H1 (cell line): Measurements from ENCODE around the gene TENT4A. TPM values are rescaled to one million over a fixed set of nuclear protein-coding genes. Genes with fewer than 3 reads are reported as not detected.

Experiments used
- ASH2L ChIP-seq: fragments of 200-600, 300-600 bp; sonication (generic); IDR thresholded peaks from one replicate; pipeline ENCODE4 v1.7.1; 2017; ENCODE audit warnings: low read length
- CHD7 ChIP-seq: fragments of 300-600 bp; sonication (generic); IDR thresholded peaks from 2 replicates; pipeline ENCODE4 v1.7.1; 2012; ENCODE audit warnings: low read length, moderate library complexity, mild to moderate bottlenecking, inconsistent platforms; ENCODE audit not compliant: insufficient replicate concordance
- CTBP2 ChIP-seq: IDR thresholded peaks from 2 replicates; pipeline ENCODE4 v1.7.0; 2011; ENCODE audit warnings: borderline replicate concordance, mild to moderate bottlenecking, moderate library complexity, mixed read lengths, low read length; ENCODE audit not compliant: insufficient read depth, insufficient read length
- HDAC2 ChIP-seq, 2 experiments: fragments of 300-600 bp in 1 of 2; sonication (generic) in 1 of 2; IDR thresholded peaks; 2 replicates each; pipeline ENCODE4 v1.6.1; 2011 to 2012; ENCODE audit warnings: low read depth in 2 of 2, low read length in 2 of 2, mild to moderate bottlenecking in 2 of 2, moderate library complexity in 2 of 2, borderline replicate concordance in 1 of 2, inconsistent platforms in 1 of 2
- KDM4A ChIP-seq: IDR thresholded peaks from one replicate; pipeline ENCODE4 v1.7.1; 2012; ENCODE audit warnings: low read depth, mild to moderate bottlenecking, moderate library complexity, low read length, inconsistent platforms; ENCODE audit not compliant: severe bottlenecking
- polyA plus RNA-seq, 7 experiments: library from polyadenylated mRNA; depleted of rRNA in 3 of 7; stranded (reverse) in 5 of 7; unstranded in 2 of 7; fragments of >200 nt in 5 of 7; fragments of 200-250 nt in 2 of 7; gene quantifications; 1 replicate in 5 of 7; 2 replicates in 1 of 7; 4 replicates in 1 of 7; pipeline versions ENCODE4 v1.2.1 to v1.2.3, GENCODE V29; 2011 to 2013; ENCODE audit warnings: missing spikeins in 2 of 7, mixed read lengths in 2 of 7
- total RNA-seq: library from RNA; stranded (reverse); fragmentation: NEBNext Ultra II Directional; extraction: Animal tissue kit (Norgen Biotek cat#: 25700); gene quantifications from 2 replicates; pipeline ENCODE4 v1.2.1, GENCODE V29; 2021

The TENT4A gene
- total and polyA plus RNA-seq, 2 of the 8 experiments (the other 6 are each of a cell fraction or from before 2014, with no cell fraction given), result 8.9 to 25.1 TPM

- TF ChIP-seq CTBP2 (no peak), ASH2L (no peak), HDAC2 (IDR thresholded peaks at IDR 0.05; ENCODE audit: borderline replicate concordance in 1 of 2, low read depth in 2 of 2, low read length in 2 of 2) (no peak), KDM4A (no peak), CHD7 (no peak)
Observed at GRCh38 chr5:6760686-6761085, 47.5 kb downstream of the TENT4A start (continued).
